HepG2 (cell line): ENCODE measurements around the gene OR6F1. TPM values are rescaled to one million over a fixed set of nuclear protein-coding genes. Genes with fewer than 3 reads are reported as not detected.
"Not testable (repeated sequence)": the region's sequence is repeated elsewhere in the genome, so short reads cannot be mapped to it uniquely, and the experiment has no call there.

Experiments used
- ATAC-seq: fragments of 200-7000 bp; cut with Tn5 transposase; 3 replicates; pipeline ENCODE4 v1.9.1; 2020; ENCODE audit warnings: mild to moderate bottlenecking, moderate library complexity
- BruUV-seq: library from RNA; stranded (reverse); fragments of 400-500 nt; replicated peaks from 2 replicates; lab custom pipeline; 2021; lab: Mats Ljungman, UMichigan
- CTCF ChIA-PET: fragments of 300-600 bp; formaldehyde crosslinking; extraction: SDS; loops from one replicate; lab custom pipeline; 2021; ENCODE audit warnings: low total read pairs, inconsistent platforms, low intra/inter-chr PET ratio; lab: Yijun Ruan, JAX
- POLR2A ChIA-PET: fragments of 350-600 bp; sonication (Branson Sonifier 250); formaldehyde crosslinking; loops from one replicate; lab custom pipeline; 2020; ENCODE audit warnings: antibody characterized with exemption, inconsistent platforms; lab: Yijun Ruan, JAX
- DNase-seq: peaks from one replicate; pipeline ENCODE4 v3.0.0-alpha.2; 2015; ENCODE audit warnings: low spot score
- FAIRE-seq: peaks from 3 replicates; lab custom pipeline; 2011; peaks lifted over from hg19 to GRCh38; lab: Jason Lieb, UNC
- H2AFZ ChIP-seq: one replicate; pipeline ENCODE4 v1.6.1; 2011; ENCODE audit warnings: low read length, inconsistent platforms
- H3K27ac ChIP-seq: fragments of 300-600 bp; 3 replicates; pipeline ENCODE4 v1.8.0; 2011; ENCODE audit warnings: mixed run types, mild to moderate bottlenecking, mixed read lengths, low read length, inconsistent platforms; ENCODE audit not compliant: insufficient read depth; ENCODE audit errors: extremely low read length
- H3K27me3 ChIP-seq, 2 experiments: fragments of 200-600 bp in 1 of 2; 2 replicates in 1 of 2; 3 replicates in 1 of 2; pipeline versions ENCODE4 v1.6.0 to v1.8.0; 2011; ENCODE audit warnings: low read length in 2 of 2, mild to moderate bottlenecking in 2 of 2, moderate library complexity in 2 of 2, inconsistent platforms in 1 of 2; ENCODE audit not compliant: insufficient read depth in 2 of 2, control insufficient read depth in 1 of 2
- H3K36me3 ChIP-seq, 2 experiments: fragments of 200-600 bp in 1 of 2; replicated peaks in 1 of 2; 2 replicates in 1 of 2; 3 replicates in 1 of 2; pipeline versions ENCODE4 v1.5.1 to v1.8.0; 2011; ENCODE audit warnings: low read length in 2 of 2, inconsistent platforms in 1 of 2; ENCODE audit not compliant: insufficient read depth in 2 of 2, control insufficient read depth in 1 of 2
- H3K4me1 ChIP-seq: 2 replicates; pipeline ENCODE4 v1.5.1; 2012; ENCODE audit warnings: low read length, inconsistent platforms; ENCODE audit not compliant: insufficient read depth
- H3K4me2 ChIP-seq: 2 replicates; pipeline ENCODE4 v1.6.0; 2011; ENCODE audit warnings: low read depth, low read length, inconsistent platforms
- H3K4me3 ChIP-seq, 3 experiments: fragments of 200-600 bp in 1 of 3; sonication (generic), shearing (Covaris generic) in 1 of 3; replicated peaks in 1 of 3; 2 replicates each; pipeline ENCODE4 v1.5.1; 2011 to 2016; ENCODE audit warnings: low read length in 3 of 3, inconsistent platforms in 2 of 3, low read depth in 2 of 3, mild to moderate bottlenecking in 2 of 3, control low read depth in 1 of 3, mixed read lengths in 1 of 3; ENCODE audit not compliant: insufficient read depth in 1 of 3
- H3K79me2 ChIP-seq: one replicate; pipeline ENCODE4 v1.6.1; 2011; ENCODE audit warnings: low read length, inconsistent platforms; ENCODE audit not compliant: insufficient read depth
- H3K9ac ChIP-seq: 2 replicates; pipeline ENCODE4 v1.6.0; 2011; ENCODE audit warnings: mild to moderate bottlenecking, low read depth, low read length, inconsistent platforms; ENCODE audit not compliant: insufficient read depth
- H3K9me3 ChIP-seq: 2 replicates; pipeline ENCODE4 v1.5.1; 2012; ENCODE audit warnings: mild to moderate bottlenecking, low read length
- H4K20me1 ChIP-seq: 2 replicates; pipeline ENCODE4 v1.6.0; 2011; ENCODE audit warnings: inconsistent platforms, mild to moderate bottlenecking, low read length, moderate library complexity; ENCODE audit not compliant: insufficient read depth
- KLF6 ChIP-seq: IDR thresholded peaks from 2 replicates; pipeline ENCODE4 v1.8.0; 2016; ENCODE audit warnings: missing biosample characterization, missing genetic modification reagents
- MAF1 ChIP-seq: sonication (generic); formaldehyde crosslinking; IDR thresholded peaks from 2 replicates; pipeline ENCODE4 v1.5.0; 2020; ENCODE audit warnings: missing genetic modification reagents, borderline replicate concordance
- NR0B2 ChIP-seq: sonication (generic); formaldehyde crosslinking; IDR thresholded peaks from 2 replicates; pipeline ENCODE4 v1.4.0; 2020; ENCODE audit warnings: mild to moderate bottlenecking, missing genetic modification reagents
- SETDB1 ChIP-seq: sonication (generic); formaldehyde crosslinking; IDR thresholded peaks from 2 replicates; pipeline ENCODE4 v1.5.1; 2020; ENCODE audit warnings: missing genetic modification reagents, mild to moderate bottlenecking, borderline replicate concordance
- SMC3 ChIP-seq: IDR thresholded peaks from 2 replicates; pipeline ENCODE4 v1.6.1; 2011; ENCODE audit warnings: low read length, improper control_type of control experiment
- ZBTB3 ChIP-seq: sonication (generic); formaldehyde crosslinking; IDR thresholded peaks from 2 replicates; pipeline ENCODE4 v1.4.0; 2020; ENCODE audit warnings: low read depth, mild to moderate bottlenecking, moderate library complexity, missing genetic modification reagents, borderline replicate concordance
- ZNF18 ChIP-seq: sonication (generic); formaldehyde crosslinking; IDR thresholded peaks from 2 replicates; pipeline ENCODE4 v1.8.0; 2022; ENCODE audit warnings: mild to moderate bottlenecking, missing genetic modification reagents; ENCODE audit not compliant: insufficient replicate concordance
- ZNF205 ChIP-seq: IDR thresholded peaks from 2 replicates; pipeline ENCODE4 v1.6.1; 2018; ENCODE audit warnings: missing biosample characterization, missing genetic modification reagents
- ZNF331 ChIP-seq: sonication (generic); formaldehyde crosslinking; IDR thresholded peaks from 2 replicates; pipeline ENCODE4 v1.4.0; 2020; ENCODE audit warnings: missing genetic modification reagents
- ZNF512B ChIP-seq: sonication (generic); formaldehyde crosslinking; IDR thresholded peaks from 2 replicates; pipeline ENCODE4 v1.5.1; 2020; ENCODE audit warnings: missing genetic modification reagents, mild to moderate bottlenecking, borderline replicate concordance
- ZNF639 ChIP-seq: conservative IDR thresholded peaks from 2 replicates; pipeline ENCODE4 v1.6.1; 2018; ENCODE audit warnings: missing genetic modification reagents
- ZNF678 ChIP-seq: sonication (generic); formaldehyde crosslinking; IDR thresholded peaks from 2 replicates; pipeline ENCODE4 v1.4.0; 2020; ENCODE audit warnings: mild to moderate bottlenecking, missing genetic modification reagents
- ZNF737 ChIP-seq: sonication (generic); formaldehyde crosslinking; IDR thresholded peaks from 2 replicates; pipeline ENCODE4 v1.5.0; 2020; ENCODE audit warnings: missing genetic modification reagents, mild to moderate bottlenecking, borderline replicate concordance
- WGBS: methylation state at CpG from one replicate; pipeline ENCODE4 v1.1.6; 2017; ENCODE audit warnings: low lambda C conversion rate; 5-methylcytosine and 5-hydroxymethylcytosine counted together
- in situ Hi-C: cut with HindIII; loops from 2 replicates; pipeline ENCODE4 v1.10.0; 2017; ENCODE audit warnings: low pct_unique_long_range_greater_than_20kb; ENCODE audit not compliant: extremely low pct_ligation_motif_present
- intact Hi-C: fragments of 100-400 bp; cut with micrococcal nuclease; formaldehyde crosslinking; loops from one replicate; pipeline ENCODE4 v1.10.0; 2022; ENCODE audit not compliant: unreplicated experiment
- polyA plus RNA-seq, 8 experiments: library from polyadenylated mRNA; depleted of rRNA in 3 of 8; stranded (reverse) in 7 of 8; unstranded in 1 of 8; fragments of >200 nt; fragmentation: Illumina TruSeq in 4 of 8; extraction: Trizol in 4 of 8; gene quantifications; 2 replicates each; pipeline versions ENCODE4 v1.2.1 to v1.2.3, GENCODE V29; 2011 to 2016; ENCODE audit warnings: low read depth in 4 of 8, missing spikeins in 1 of 8, mixed read lengths in 1 of 8; ENCODE audit not compliant: insufficient read depth in 1 of 8
- total RNA-seq, 5 experiments: library from RNA; depleted of rRNA; stranded (reverse); fragments of >200 nt; fragmentation: Illumina TruSeq; extraction: Trizol; gene quantifications; 2 replicates each; pipeline ENCODE4 v1.2.3, GENCODE V29; 2016; ENCODE audit warnings: low read depth in 1 of 5

Gene OR6F1
- total and polyA plus RNA-seq, 2 of the 13 experiments (the other 11 are each of a cell fraction or from before 2014, with no cell fraction given), result not detected

GRCh38 chr1:247710681-247711080 lies 5.8 kb downstream of the OR6F1 start:
- in situ Hi-C loops, H3K79me2 ChIP-seq, H3K4me1 ChIP-seq, H3K27ac ChIP-seq, H3K9ac ChIP-seq, H3K27me3 ChIP-seq, intact Hi-C loops, H4K20me1 ChIP-seq, H2AFZ ChIP-seq, ATAC-seq, BruUV-seq, CTCF ChIA-PET, H3K4me2 ChIP-seq, DNase-seq, H3K4me3 ChIP-seq, FAIRE-seq, H3K36me3 ChIP-seq, POLR2A ChIA-PET: not testable (repeated sequence)
- peaks cover 78% of the 10 kb centered on the region for H3K9me3 ChIP-seq
- WGBS, result 30% methylated on average over 8 of the region's 8 CpGs

GRCh38 chr1:247701338-247701737 lies 15.1 kb downstream of the OR6F1 start:
- DNase-seq, result no peak
- Histone ChIP-seq H3K4me2 (no peak overlapping the region), H3K36me3 (no peaks in the 10 kb centered on the region), H4K20me1 (no peaks in the 10 kb centered on the region), H3K9me3 (peaks cover 61% of the 10 kb centered on the region), H3K27ac (no peak overlapping the region), H3K27me3 (no peaks in the 10 kb centered on the region), H3K4me3 (no peak overlapping the region), H2AFZ (no peak overlapping the region), H3K79me2 (no peaks in the 10 kb centered on the region), H3K4me1 (no peaks in the 10 kb centered on the region), H3K9ac (no peak overlapping the region)
- POLR2A ChIA-PET, result no interaction called here
- 46% methylated on average over 1 of the region's 1 CpG for WGBS
- no peak for FAIRE-seq
- intact Hi-C loops, result no loop called here
- CTCF ChIA-PET, result no interaction called here
- in situ Hi-C loops, result no loop called here
- no peak for ATAC-seq
- BruUV-seq, result no TSS peak
- TF ChIP-seq ZBTB3, result no peak
- TF ChIP-seq SETDB1 (CRISPR knock-in tag), result no peak
- no peak for TF ChIP-seq KLF6 (CRISPR knock-in tag)
- TF ChIP-seq ZNF639 (CRISPR knock-in tag), result no peak
- no peak for TF ChIP-seq ZNF678 (CRISPR knock-in tag)
- no peak for TF ChIP-seq NR0B2 (CRISPR knock-in tag)
- TF ChIP-seq ZNF18 (CRISPR knock-in tag), result no peak
- no peak for TF ChIP-seq ZNF205 (CRISPR knock-in tag)
- no peak for TF ChIP-seq SMC3
- TF ChIP-seq ZNF512B (CRISPR knock-in tag), result no peak
- TF ChIP-seq ZNF737 (CRISPR knock-in tag), result no peak
- TF ChIP-seq MAF1 (CRISPR knock-in tag), result no peak
- no peak for TF ChIP-seq ZNF331 (CRISPR knock-in tag)
